Left ventricle myocardium inferior (tissue), 1 donor: ENCODE data around the gene ZNF277. TPM values are rescaled to one million over a fixed set of nuclear protein-coding genes. Genes with fewer than 3 reads are reported as not detected.

Source experiments
- DNase-seq: peaks from one replicate; pipeline ENCODE4 v3.0.0-alpha.2; 2020
- H3K27ac ChIP-seq: fragments of 200-600 bp; replicated peaks from 2 replicates; pipeline ENCODE4 v1.8.0; 2021
- H3K27me3 ChIP-seq: fragments of 200-600 bp; 2 replicates; pipeline ENCODE4 v1.8.0; 2021; ENCODE audit warnings: low read depth
- H3K36me3 ChIP-seq: fragments of 200-600 bp; 2 replicates; pipeline ENCODE4 v1.8.0; 2021
- H3K4me1 ChIP-seq: fragments of 200-600 bp; 2 replicates; pipeline ENCODE4 v1.8.0; 2021
- H3K4me3 ChIP-seq: fragments of 200-600 bp; 2 replicates; pipeline ENCODE4 v1.8.0; 2021; ENCODE audit warnings: mild to moderate bottlenecking, moderate library complexity
- H3K9me3 ChIP-seq: fragments of 200-600 bp; replicated peaks from 2 replicates; pipeline ENCODE4 v1.8.0; 2021
- intact Hi-C: fragments of 100-400 bp; cut with micrococcal nuclease; formaldehyde crosslinking; loops from one replicate; pipeline ENCODE4 v1.11.0; 2022
- total RNA-seq: library from RNA; stranded (reverse); fragmentation: NEBNext Ultra II Directional; extraction: Animal tissue kit (Norgen Biotek cat#: 25700); gene quantifications from one replicate; pipeline ENCODE4 v1.2.1, GENCODE V29; 2021
- TF ChIP-seq, protein P1 (sequence below): fragments of 200-600 bp; IDR thresholded peaks from 2 replicates; pipeline ENCODE4 v1.8.0; 2021; ENCODE audit warnings: antibody characterized with exemption, mild to moderate bottlenecking, borderline replicate concordance
- donor health status: DM: no; HTN: yes; CAD: no; lungs with severe emphysema.

ZNF277 gene
- total RNA-seq, 1 donor from 2014 or later, result 14.6 TPM

GRCh38 chr7:112271162-112271561, 64.7 kb downstream of the ZNF277 start:
- TF ChIP-seq, protein P1, sequence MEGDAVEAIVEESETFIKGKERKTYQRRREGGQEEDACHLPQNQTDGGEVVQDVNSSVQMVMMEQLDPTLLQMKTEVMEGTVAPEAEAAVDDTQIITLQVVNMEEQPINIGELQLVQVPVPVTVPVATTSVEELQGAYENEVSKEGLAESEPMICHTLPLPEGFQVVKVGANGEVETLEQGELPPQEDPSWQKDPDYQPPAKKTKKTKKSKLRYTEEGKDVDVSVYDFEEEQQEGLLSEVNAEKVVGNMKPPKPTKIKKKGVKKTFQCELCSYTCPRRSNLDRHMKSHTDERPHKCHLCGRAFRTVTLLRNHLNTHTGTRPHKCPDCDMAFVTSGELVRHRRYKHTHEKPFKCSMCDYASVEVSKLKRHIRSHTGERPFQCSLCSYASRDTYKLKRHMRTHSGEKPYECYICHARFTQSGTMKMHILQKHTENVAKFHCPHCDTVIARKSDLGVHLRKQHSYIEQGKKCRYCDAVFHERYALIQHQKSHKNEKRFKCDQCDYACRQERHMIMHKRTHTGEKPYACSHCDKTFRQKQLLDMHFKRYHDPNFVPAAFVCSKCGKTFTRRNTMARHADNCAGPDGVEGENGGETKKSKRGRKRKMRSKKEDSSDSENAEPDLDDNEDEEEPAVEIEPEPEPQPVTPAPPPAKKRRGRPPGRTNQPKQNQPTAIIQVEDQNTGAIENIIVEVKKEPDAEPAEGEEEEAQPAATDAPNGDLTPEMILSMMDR, result no peak

DNA sequence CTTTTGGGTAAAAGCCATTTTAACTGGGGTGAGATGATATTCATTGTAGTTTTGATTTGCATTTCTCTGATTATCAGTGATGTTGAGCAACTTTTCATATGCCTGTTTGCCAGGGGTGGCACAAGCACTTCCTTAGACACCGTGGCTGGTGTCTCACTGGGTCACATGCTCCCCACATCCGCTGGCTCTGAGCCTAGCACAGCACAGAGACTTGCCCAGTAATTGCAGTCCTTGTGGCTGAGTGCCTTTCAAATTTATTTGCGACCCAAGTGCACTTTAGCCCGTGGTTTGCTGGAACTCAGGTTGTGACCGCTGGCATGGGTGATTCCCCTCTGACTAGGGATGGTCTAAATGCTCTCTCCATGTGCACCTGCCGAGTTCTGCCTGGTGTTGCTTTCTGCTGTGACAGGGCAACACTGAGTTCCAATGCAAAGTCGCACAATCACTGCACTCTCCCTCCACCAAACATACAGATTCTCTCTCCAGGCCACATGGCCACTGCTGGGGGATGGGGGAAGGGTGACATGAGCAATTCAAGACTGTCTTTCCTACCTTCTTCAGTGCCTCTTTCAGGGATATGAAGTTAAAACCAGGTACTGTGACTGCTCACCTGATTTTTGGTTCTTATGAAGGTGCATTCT, 66.5 kb downstream of the ZNF277 start:
- H3K9me3 ChIP-seq, result no peaks in the 10 kb centered on the region
- no peak overlapping the region for H3K4me3 ChIP-seq
- no peak overlapping the region for H3K27ac ChIP-seq
- no peak for DNase-seq
- H3K27me3 ChIP-seq, result no peaks in the 10 kb centered on the region
- intact Hi-C loops, result no loop called here
- TF ChIP-seq, protein P1, result no peak
- H3K36me3 ChIP-seq, result no peaks in the 10 kb centered on the region
- H3K4me1 ChIP-seq, result no peaks in the 10 kb centered on the region

More at GRCh38 chr7:112271162-112271561, 64.7 kb downstream of the ZNF277 start:
- H3K36me3 ChIP-seq, result no peaks in the 10 kb centered on the region
- H3K27ac ChIP-seq, result no peak overlapping the region
- H3K27me3 ChIP-seq, result no peaks in the 10 kb centered on the region
- H3K4me3 ChIP-seq, result no peak overlapping the region
- DNase-seq, result no peak
- intact Hi-C loops, result no loop called here
- H3K9me3 ChIP-seq, result no peaks in the 10 kb centered on the region
- peaks cover 16% of the 10 kb centered on the region for H3K4me1 ChIP-seq

- TF ChIP-seq, protein P1, result no peak
- intact Hi-C loops, result no loop called here
- DNase-seq, result no peak
- Histone ChIP-seq H3K4me1 (no peaks in the 10 kb centered on the region), H3K27ac (no peak overlapping the region), H3K4me3 (no peak overlapping the region), H3K9me3 (no peaks in the 10 kb centered on the region), H3K36me3 (no peaks in the 10 kb centered on the region), H3K27me3 (no peaks in the 10 kb centered on the region)
Observed at GRCh38 chr7:112279042-112279441, 72.5 kb downstream of the ZNF277 start.

DNA sequence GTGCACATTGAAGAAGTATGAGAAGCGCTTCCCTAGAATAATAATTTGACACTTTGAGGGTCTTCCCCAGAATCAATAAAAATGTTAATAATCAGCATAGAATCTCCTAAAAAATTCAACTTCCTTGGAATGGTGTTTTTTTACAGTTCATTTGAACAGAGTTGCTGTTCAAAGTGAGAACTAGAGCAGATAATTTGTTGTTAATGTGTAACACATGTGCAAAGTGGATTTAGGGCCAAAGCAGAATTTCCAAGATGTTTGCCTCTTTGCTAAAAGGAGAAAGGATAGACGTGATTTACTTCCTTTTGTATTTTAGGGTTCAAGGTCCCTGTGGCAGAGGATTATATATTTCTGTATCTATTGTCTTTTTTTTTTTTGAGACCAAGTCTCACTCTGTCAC, 73.8 kb downstream of the ZNF277 start:
- H3K36me3 ChIP-seq, result no peaks in the 10 kb centered on the region
- H3K9me3 ChIP-seq, result no peaks in the 10 kb centered on the region
- DNase-seq, result no peak
- intact Hi-C loops, result no loop called here
- no peaks in the 10 kb centered on the region for H3K27me3 ChIP-seq
- TF ChIP-seq, protein P1, result no peak
- H3K4me1 ChIP-seq, result no peaks in the 10 kb centered on the region
- H3K4me3 ChIP-seq, result no peak overlapping the region
- H3K27ac ChIP-seq, result no peak overlapping the region

DNA sequence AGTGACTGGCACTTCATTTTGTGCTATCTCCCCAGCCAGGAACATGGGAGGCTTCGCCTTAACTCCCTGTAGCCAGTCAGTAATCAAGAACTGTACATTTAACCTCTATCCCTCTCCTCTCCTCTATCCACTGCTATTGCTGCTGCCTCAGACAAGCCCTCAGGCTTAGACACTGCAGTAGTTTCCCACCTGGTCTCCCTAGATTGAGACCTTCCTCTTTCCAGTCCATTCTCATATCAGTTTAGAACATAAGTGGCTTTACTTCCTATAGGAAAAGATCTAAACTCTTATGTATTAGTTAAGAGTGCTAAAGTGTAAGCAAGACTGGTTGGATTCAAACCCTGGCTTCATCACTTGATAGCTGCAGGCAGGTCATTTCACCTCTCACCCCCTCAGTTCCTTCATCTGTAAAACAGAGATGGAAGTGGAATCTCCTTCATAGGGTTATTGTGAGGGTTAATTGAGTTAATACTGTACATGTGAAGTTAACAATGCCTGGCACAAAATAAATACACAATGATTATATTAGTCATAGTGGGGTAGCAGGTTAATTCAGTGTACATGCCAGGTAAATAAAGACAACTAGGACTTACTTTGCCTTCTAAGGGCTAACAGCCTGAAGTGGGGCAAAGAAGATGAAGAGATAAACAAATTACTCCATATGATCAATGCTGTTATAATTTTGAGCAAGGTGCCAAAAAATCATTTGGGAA, 76.1 kb downstream of the ZNF277 start:
- DNase-seq, result no peak
- H3K27ac ChIP-seq, result no peak overlapping the region
- no peaks in the 10 kb centered on the region for H3K27me3 ChIP-seq
- TF ChIP-seq, protein P1, result no peak
- no peaks in the 10 kb centered on the region for H3K9me3 ChIP-seq
- intact Hi-C loops, result no loop called here
- peaks cover 8% of the 10 kb centered on the region for H3K4me1 ChIP-seq
- H3K4me3 ChIP-seq, result no peak overlapping the region
- peaks cover 2% of the 10 kb centered on the region for H3K36me3 ChIP-seq
